ENCODE measurements around the gene LCN9.
"Not testable (repeated sequence)": the region's sequence is repeated elsewhere in the genome, so short reads cannot be mapped to it uniquely, and the experiment has no call there.

LCN9 gene

DNA sequence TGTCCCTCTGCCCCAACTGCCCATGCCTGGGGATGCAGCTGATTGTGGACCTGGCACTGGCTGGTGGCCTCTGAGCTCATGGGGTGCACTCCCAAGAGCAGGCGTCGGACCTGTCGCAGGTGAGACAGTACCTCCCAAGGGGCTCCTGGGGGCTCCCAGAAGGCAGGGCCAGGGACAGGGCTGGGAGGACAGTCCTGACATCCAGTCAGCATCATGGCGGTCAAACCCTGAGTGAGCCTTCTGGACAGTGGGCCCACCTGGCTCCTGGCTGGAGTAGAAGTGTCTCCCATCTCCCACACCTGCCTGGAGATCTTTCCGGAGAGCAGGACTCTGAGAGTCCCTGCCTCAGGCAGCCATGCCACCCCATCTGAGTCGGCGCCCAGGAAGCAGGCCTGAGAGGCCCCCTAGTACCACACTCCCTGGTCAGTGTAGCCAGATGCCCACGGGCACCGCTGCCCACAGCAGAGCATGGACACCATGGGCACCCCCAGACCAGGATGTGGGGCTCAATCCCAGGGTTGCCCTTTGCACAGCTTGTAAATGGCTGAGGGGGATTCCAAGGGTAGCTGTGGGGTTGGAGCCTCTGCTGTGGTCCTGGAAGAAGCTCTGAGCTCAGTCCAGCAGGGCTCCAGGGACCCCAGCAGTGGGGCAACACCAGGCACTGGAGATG lies 6.6 kb downstream of the LCN9 start:
- no peaks in the 10 kb centered on the region for H3K27me3 ChIP-seq (ENCODE audit: low read depth, low read length)
- H3K4me3 ChIP-seq (ENCODE audit: low read length), result no peak overlapping the region
- H3K9ac ChIP-seq (ENCODE audit: low read length), result no peak overlapping the region
- H3K4me2 ChIP-seq (ENCODE audit: low read length), result no peak overlapping the region
- H3K27ac ChIP-seq (ENCODE audit: low read length), result no peak overlapping the region
- TF ChIP-seq EZH2phosphoT487 (IDR thresholded peaks at IDR 0.05; ENCODE audit: low read depth), result no peak
- TF ChIP-seq, protein P1, sequence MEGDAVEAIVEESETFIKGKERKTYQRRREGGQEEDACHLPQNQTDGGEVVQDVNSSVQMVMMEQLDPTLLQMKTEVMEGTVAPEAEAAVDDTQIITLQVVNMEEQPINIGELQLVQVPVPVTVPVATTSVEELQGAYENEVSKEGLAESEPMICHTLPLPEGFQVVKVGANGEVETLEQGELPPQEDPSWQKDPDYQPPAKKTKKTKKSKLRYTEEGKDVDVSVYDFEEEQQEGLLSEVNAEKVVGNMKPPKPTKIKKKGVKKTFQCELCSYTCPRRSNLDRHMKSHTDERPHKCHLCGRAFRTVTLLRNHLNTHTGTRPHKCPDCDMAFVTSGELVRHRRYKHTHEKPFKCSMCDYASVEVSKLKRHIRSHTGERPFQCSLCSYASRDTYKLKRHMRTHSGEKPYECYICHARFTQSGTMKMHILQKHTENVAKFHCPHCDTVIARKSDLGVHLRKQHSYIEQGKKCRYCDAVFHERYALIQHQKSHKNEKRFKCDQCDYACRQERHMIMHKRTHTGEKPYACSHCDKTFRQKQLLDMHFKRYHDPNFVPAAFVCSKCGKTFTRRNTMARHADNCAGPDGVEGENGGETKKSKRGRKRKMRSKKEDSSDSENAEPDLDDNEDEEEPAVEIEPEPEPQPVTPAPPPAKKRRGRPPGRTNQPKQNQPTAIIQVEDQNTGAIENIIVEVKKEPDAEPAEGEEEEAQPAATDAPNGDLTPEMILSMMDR (IDR thresholded peaks at IDR 0.05; ENCODE audit: low read depth, low read length), result no peak
- H3K36me3 ChIP-seq (replicated peaks; ENCODE audit: low read depth, low read length), result no peaks in the 10 kb centered on the region
- no peaks in the 10 kb centered on the region for H4K20me1 ChIP-seq (ENCODE audit: insufficient read depth, low read length)
- H3K79me2 ChIP-seq (ENCODE audit: low read length), result no peaks in the 10 kb centered on the region
- H2AFZ ChIP-seq (ENCODE audit: low read depth, low read length), result no peak overlapping the region
- no peaks in the 10 kb centered on the region for H3K4me1 ChIP-seq (ENCODE audit: low read length)
- no peaks in the 10 kb centered on the region for H3K9me3 ChIP-seq (ENCODE audit: insufficient read depth, low read length)

DNA sequence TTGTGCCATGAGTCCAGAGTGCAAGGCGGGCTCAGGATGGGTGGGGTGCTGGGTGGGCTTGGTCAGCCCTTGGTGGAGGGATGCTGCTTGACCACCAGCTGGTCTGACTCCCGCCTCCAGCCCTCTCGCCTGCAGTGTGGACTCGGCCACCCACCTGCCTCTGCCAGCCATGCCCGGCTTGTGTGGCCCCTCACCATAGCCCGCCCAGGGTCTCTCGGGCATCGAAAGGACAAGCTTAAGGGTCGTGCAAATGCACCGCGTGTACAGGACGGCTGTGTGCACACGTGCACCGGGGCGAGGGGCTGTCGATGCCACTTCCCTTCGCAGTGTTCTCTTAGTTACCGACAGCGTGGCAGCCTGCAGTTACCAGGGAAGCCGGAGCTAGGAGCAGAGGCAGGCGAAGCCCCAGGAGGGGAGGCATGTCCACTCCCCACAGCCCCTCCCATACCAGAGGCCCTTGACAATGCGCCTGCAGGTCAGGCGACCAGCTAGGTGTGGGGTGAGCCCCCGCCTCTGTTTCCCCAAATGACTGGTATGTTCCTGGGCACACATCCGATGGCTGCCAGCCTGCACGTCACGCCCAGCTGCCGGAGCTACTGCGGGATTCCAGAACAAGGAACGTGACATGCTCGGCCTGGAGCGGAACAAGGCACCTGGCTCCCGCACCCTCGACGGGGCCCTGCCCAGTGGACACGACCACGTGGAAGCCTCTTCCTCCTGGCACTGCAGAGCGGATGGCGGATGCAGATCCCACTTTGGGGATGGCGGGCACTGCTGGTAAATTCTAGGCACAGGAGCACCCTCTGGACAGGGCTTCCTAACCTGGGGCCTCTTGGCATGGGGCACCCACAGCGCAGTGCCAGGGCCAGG lies 7.8 kb downstream of the LCN9 start:
- Histone ChIP-seq H3K4me2 (ENCODE audit: low read length) (no peak overlapping the region), H3K9ac (ENCODE audit: low read length) (no peak overlapping the region), H3K9me3 (ENCODE audit: insufficient read depth, low read length) (no peaks in the 10 kb centered on the region), H3K4me3 (ENCODE audit: low read length) (no peak overlapping the region), H3K79me2 (ENCODE audit: low read length) (no peaks in the 10 kb centered on the region), H3K27ac (ENCODE audit: low read length) (no peak overlapping the region), H2AFZ (ENCODE audit: low read depth, low read length) (no peak overlapping the region), H3K27me3 (ENCODE audit: low read depth, low read length) (no peaks in the 10 kb centered on the region), H4K20me1 (ENCODE audit: insufficient read depth, low read length) (no peaks in the 10 kb centered on the region), H3K36me3 (replicated peaks; ENCODE audit: low read depth, low read length) (no peaks in the 10 kb centered on the region), H3K4me1 (ENCODE audit: low read length) (no peaks in the 10 kb centered on the region)
- TF ChIP-seq EZH2phosphoT487 (IDR thresholded peaks at IDR 0.05; ENCODE audit: low read depth), result no peak
- TF ChIP-seq, protein P1 (IDR thresholded peaks at IDR 0.05; ENCODE audit: low read depth, low read length), result no peak

DNA sequence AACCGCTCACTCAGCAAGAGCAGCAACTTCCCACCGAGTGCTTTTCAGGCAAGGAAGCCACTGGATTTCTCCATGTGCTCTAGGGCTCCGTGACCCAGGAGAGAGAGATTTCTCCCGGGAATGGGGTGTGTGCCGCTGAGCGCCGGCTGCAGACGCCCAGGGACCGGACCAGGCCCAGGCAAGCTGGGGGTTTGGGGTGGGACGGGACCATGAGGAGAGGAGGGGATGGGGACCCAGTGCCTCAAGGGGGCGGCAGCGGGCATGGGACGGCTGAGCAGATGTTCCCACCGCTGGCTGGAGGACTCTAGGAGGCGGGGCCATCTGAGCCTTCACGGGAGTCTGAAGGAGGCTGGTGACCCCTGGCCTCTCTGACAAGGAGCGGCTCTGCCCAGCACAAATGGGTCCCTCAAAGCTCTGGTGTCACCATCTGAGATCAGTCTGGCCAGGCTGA lies 8.5 kb downstream of the LCN9 start:
- no peak overlapping the region for H3K9ac ChIP-seq (ENCODE audit: low read length)
- no peak overlapping the region for H2AFZ ChIP-seq (ENCODE audit: low read depth, low read length)
- no peak overlapping the region for H3K4me3 ChIP-seq (ENCODE audit: low read length)
- H3K36me3 ChIP-seq (replicated peaks; ENCODE audit: low read depth, low read length), result no peaks in the 10 kb centered on the region
- H3K79me2 ChIP-seq (ENCODE audit: low read length), result no peaks in the 10 kb centered on the region
- H3K4me1 ChIP-seq (ENCODE audit: low read length), result no peaks in the 10 kb centered on the region
- no peaks in the 10 kb centered on the region for H3K27me3 ChIP-seq (ENCODE audit: low read depth, low read length)
- TF ChIP-seq, protein P1 (IDR thresholded peaks at IDR 0.05; ENCODE audit: low read depth, low read length), result no peak
- no peak for TF ChIP-seq EZH2phosphoT487 (IDR thresholded peaks at IDR 0.05; ENCODE audit: low read depth)
- H4K20me1 ChIP-seq (ENCODE audit: insufficient read depth, low read length), result no peaks in the 10 kb centered on the region
- H3K9me3 ChIP-seq (ENCODE audit: insufficient read depth, low read length), result no peaks in the 10 kb centered on the region
- no peak overlapping the region for H3K4me2 ChIP-seq (ENCODE audit: low read length)
- no peak overlapping the region for H3K27ac ChIP-seq (ENCODE audit: low read length)

DNA sequence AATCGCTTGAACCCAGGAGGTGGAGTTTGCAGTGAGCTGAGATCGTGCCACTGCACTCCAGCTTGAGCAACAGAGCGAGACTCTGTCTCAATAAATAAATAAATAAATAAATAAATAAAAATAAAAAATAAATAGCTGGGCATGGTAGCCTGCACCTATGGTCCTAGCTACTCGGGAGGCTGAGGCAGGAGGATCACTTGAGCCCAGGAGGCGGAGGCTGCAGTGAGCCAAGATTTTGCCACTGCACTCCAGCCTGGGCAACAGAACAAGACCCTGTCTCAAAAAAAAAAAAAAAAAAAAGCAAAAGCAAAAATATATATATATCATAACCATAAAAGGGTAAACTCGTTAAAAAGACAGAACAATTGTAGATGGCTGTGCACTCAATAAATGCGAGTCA lies 9.7 kb downstream of the LCN9 start:
- not testable (repeated sequence) for H4K20me1 ChIP-seq (ENCODE audit: insufficient read depth, low read length); H3K27ac ChIP-seq (ENCODE audit: low read length); H3K9me3 ChIP-seq (ENCODE audit: insufficient read depth, low read length); H2AFZ ChIP-seq (ENCODE audit: low read depth, low read length); H3K4me3 ChIP-seq (ENCODE audit: low read length); H3K4me1 ChIP-seq (ENCODE audit: low read length); H3K4me2 ChIP-seq (ENCODE audit: low read length); H3K27me3 ChIP-seq (ENCODE audit: low read depth, low read length); H3K36me3 ChIP-seq (replicated peaks; ENCODE audit: low read depth, low read length); H3K9ac ChIP-seq (ENCODE audit: low read length); H3K79me2 ChIP-seq (ENCODE audit: low read length)

Data from OCI-LY3 (cell line).